Measurements from ENCODE around the gene COMT. TPM values are rescaled to one million over a fixed set of nuclear protein-coding genes. Genes with fewer than 3 reads are reported as not detected.

COMT gene
- total and polyA plus RNA-seq, 9 donors: 23.1 to 200 (median 161) TPM

GRCh38 chr22:19971276-19972124 is 29.9 kb downstream of the COMT start:
- intact Hi-C loops (cut with DNase I): loop anchor here in 3 of 4 donors (2.0 to 10.0 kb wide), 4 partner anchors 41 to 433 kb away; no protein-coding TSS in a partner anchor
- Histone ChIP-seq H3K9me3 (no peaks in the 10 kb centered on the region), H3K4me1 (ENCODE audit: insufficient read depth) (no peaks in the 10 kb centered on the region), H3K27me3 (no peaks in the 10 kb centered on the region), H3K27ac (no peak overlapping the region), H3K4me3 (no peak overlapping the region), H3K36me3 (no peaks in the 10 kb centered on the region)
- no peak for DNase-seq
- 65 to 70% (median 67%) methylated on average over 26 to 28 of the region's 28 CpGs for WGBS, 3 donors
- TF ChIP-seq POLR2A (IDR thresholded peaks at IDR 0.05) (no peak), EP300 (IDR thresholded peaks at IDR 0.05) (no peak)
- TF ChIP-seq, protein P1, sequence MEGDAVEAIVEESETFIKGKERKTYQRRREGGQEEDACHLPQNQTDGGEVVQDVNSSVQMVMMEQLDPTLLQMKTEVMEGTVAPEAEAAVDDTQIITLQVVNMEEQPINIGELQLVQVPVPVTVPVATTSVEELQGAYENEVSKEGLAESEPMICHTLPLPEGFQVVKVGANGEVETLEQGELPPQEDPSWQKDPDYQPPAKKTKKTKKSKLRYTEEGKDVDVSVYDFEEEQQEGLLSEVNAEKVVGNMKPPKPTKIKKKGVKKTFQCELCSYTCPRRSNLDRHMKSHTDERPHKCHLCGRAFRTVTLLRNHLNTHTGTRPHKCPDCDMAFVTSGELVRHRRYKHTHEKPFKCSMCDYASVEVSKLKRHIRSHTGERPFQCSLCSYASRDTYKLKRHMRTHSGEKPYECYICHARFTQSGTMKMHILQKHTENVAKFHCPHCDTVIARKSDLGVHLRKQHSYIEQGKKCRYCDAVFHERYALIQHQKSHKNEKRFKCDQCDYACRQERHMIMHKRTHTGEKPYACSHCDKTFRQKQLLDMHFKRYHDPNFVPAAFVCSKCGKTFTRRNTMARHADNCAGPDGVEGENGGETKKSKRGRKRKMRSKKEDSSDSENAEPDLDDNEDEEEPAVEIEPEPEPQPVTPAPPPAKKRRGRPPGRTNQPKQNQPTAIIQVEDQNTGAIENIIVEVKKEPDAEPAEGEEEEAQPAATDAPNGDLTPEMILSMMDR (IDR thresholded peaks at IDR 0.05): no peak

GRCh38 chr22:19972251-19972650 is 30.7 kb downstream of the COMT start:
- no peaks in the 10 kb centered on the region for H3K36me3 ChIP-seq
- H3K4me1 ChIP-seq (ENCODE audit: insufficient read depth): no peaks in the 10 kb centered on the region
- intact Hi-C loops (cut with DNase I): loop anchor here in 2 of 4 donors (5.0 to 10.0 kb wide), 3 partner anchors 40 to 433 kb away; no protein-coding TSS in a partner anchor
- 84 to 89% (median 87%) methylated on average over 9 of the region's 9 CpGs for WGBS, 3 donors
- no peaks in the 10 kb centered on the region for H3K9me3 ChIP-seq
- H3K4me3 ChIP-seq: no peak overlapping the region
- H3K27ac ChIP-seq: no peak overlapping the region
- DNase-seq: no peak
- TF ChIP-seq POLR2A (IDR thresholded peaks at IDR 0.05) (no peak), EP300 (IDR thresholded peaks at IDR 0.05) (no peak)
- TF ChIP-seq, protein P1 (IDR thresholded peaks at IDR 0.05): no peak
- no peaks in the 10 kb centered on the region for H3K27me3 ChIP-seq

DNA sequence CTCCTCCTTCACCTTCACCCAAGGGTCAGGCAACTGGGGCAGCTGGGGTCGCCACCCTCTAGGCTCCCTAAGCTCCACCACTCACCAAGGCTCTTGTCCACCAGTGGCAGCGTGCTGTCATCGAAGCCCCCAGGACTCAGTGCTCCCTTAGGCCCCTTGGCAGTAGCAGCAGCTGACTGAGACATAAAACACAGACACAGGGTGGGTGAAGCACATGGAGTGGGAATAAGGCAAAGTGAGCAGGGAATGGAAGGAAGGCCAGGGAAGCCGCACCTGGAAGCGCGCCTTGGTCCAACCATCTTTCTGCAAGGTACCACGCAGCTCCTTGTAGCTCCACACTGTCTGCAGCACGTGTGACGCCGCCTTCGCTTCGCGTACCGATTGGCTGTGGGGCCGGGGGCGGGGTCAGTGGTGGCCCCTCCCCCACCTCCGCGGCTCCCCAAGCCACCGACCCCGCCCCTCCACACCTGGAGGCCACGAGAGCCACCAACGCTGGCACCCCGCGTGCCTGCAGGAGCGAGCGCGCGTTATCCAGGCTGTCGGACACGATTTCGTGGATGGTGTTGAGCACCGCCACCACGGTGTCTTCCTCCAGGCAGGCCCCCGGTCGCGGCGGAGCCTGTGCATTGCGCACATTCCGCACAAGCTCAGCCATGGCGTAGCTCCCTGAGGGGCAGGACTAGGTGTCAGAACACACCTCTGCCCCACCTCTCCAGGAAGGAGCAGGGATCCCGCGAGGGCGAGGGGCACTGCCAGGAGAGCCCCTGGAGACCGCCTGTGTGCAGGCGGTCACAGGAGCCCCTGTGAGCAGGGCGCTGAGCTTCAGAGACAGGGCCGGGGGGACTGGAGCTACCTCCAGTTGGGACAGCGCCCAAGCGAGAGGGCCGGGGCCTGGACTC is 31.3 kb downstream of the COMT start:
- H3K9me3 ChIP-seq: no peaks in the 10 kb centered on the region
- intact Hi-C loops (cut with DNase I): loop anchor here in 2 of 4 donors (5.0 to 10.0 kb wide), 3 partner anchors 39 to 432 kb away; no protein-coding TSS in a partner anchor
- TF ChIP-seq, protein P1 (IDR thresholded peaks at IDR 0.05): no peak
- TF ChIP-seq POLR2A (IDR thresholded peaks at IDR 0.05) (no peak), EP300 (IDR thresholded peaks at IDR 0.05) (no peak)
- H3K4me3 ChIP-seq: no peak overlapping the region
- no peaks in the 10 kb centered on the region for H3K4me1 ChIP-seq (ENCODE audit: insufficient read depth)
- DNase-seq: no peak
- H3K36me3 ChIP-seq: no peaks in the 10 kb centered on the region
- H3K27me3 ChIP-seq: no peaks in the 10 kb centered on the region
- no peak overlapping the region for H3K27ac ChIP-seq
- 82 to 88% (median 86%) methylated on average over 44 to 50 of the region's 50 CpGs for WGBS, 3 donors

GRCh38 chr22:19973551-19974267 is 32.1 kb downstream of the COMT start:
- Histone ChIP-seq H3K9me3 (no peaks in the 10 kb centered on the region), H3K4me3 (no peak overlapping the region), H3K4me1 (ENCODE audit: insufficient read depth) (no peaks in the 10 kb centered on the region), H3K27me3 (no peaks in the 10 kb centered on the region), H3K36me3 (no peaks in the 10 kb centered on the region), H3K27ac (no peak overlapping the region)
- DNase-seq: no peak
- WGBS, 3 donors: 89 to 93% (median 90%) methylated on average over 46 of the region's 46 CpGs
- TF ChIP-seq POLR2A (IDR thresholded peaks at IDR 0.05): no peak
- TF ChIP-seq, protein P1 (IDR thresholded peaks at IDR 0.05): no peak
- no peak for TF ChIP-seq EP300 (IDR thresholded peaks at IDR 0.05)
- intact Hi-C loops (cut with DNase I): loop anchor here in 2 of 4 donors (5.0 to 10.0 kb wide), 3 partner anchors 39 to 431 kb away; no protein-coding TSS in a partner anchor

Data from ovary (tissue), 9 donors.